Measurements from ENCODE around the gene SPC24. TPM values are rescaled to one million over a fixed set of nuclear protein-coding genes. Genes with fewer than 3 reads are reported as not detected.

The SPC24 gene
- total and polyA plus RNA-seq, 9 of the 15 experiments (the other 6 are each of a cell fraction or from before 2014, with no cell fraction given): 18.2 to 154 (median 60.9) TPM

- TF ChIP-seq TSHZ1 (CRISPR knock-in tag; IDR thresholded peaks at IDR 0.05) (no peak), NBN (IDR thresholded peaks at IDR 0.05; ENCODE audit: low read depth) (no peak), ZNF274 (IDR thresholded peaks at IDR 0.05; ENCODE audit: borderline replicate concordance, low read depth, low read length) (no peak), NR2F6 (CRISPR knock-in tag; IDR thresholded peaks at IDR 0.05) (no peak), RBM25 (IDR thresholded peaks at IDR 0.05; ENCODE audit: low read depth, low read length, severe bottlenecking) (no peak), GABPB2 (CRISPR knock-in tag; conservative IDR thresholded peaks at IDR 0.05) (no peak), CXXC5 (CRISPR knock-in tag; IDR thresholded peaks at IDR 0.05) (no peak), MXD1 (CRISPR knock-in tag; IDR thresholded peaks at IDR 0.05; ENCODE audit: borderline replicate concordance, poor library complexity, severe bottlenecking) (no peak), FOXK2 (conservative IDR thresholded peaks at IDR 0.05 in 1 of 2, IDR thresholded peaks at IDR 0.05 in 1 of 2; ENCODE audit: low read depth in 2 of 2) (no peak)
Measured at GRCh38 chr19:11180346-11180745, 24.8 kb upstream of the SPC24 start (continued).
